Jurkat, Clone E6-1 (cell line): ENCODE data around the gene MIB2. TPM values are rescaled to one million over a fixed set of nuclear protein-coding genes. Genes with fewer than 3 reads are reported as not detected.
"Not testable (repeated sequence)": the region's sequence is repeated elsewhere in the genome, so short reads cannot be mapped to it uniquely, and the experiment has no call there.

Experiments used
- DNase-seq: peaks from one replicate; pipeline ENCODE4 v3.0.0-alpha.2; 2011; ENCODE audit warnings: low read depth, low spot score
- H3K4me3 ChIP-seq: 2 replicates; pipeline ENCODE4 v1.5.1; 2011; ENCODE audit warnings: mild to moderate bottlenecking, low read length, control low read depth, moderate library complexity
- polyA plus RNA-seq: library from polyadenylated mRNA; unstranded; fragments of >200 nt; gene quantifications from one replicate; pipeline ENCODE4 v1.2.1, GENCODE V29; 2012; ENCODE audit warnings: missing spikeins; ENCODE audit not compliant: insufficient read length, insufficient read depth

The MIB2 gene
- polyA plus RNA-seq, result 39.1 TPM

GRCh38 chr1:1615256-1616044 lies at the start of gene MIB2:
TSS of gene MIB2 (plus strand) at chr1:1615500. CDS start at chr1:1623453, 7,953 bp downstream.
- H3K4me3 ChIP-seq, result peak within 1 kb of the TSS; percentile 85
- peak; percentile 96 for DNase-seq

DNA sequence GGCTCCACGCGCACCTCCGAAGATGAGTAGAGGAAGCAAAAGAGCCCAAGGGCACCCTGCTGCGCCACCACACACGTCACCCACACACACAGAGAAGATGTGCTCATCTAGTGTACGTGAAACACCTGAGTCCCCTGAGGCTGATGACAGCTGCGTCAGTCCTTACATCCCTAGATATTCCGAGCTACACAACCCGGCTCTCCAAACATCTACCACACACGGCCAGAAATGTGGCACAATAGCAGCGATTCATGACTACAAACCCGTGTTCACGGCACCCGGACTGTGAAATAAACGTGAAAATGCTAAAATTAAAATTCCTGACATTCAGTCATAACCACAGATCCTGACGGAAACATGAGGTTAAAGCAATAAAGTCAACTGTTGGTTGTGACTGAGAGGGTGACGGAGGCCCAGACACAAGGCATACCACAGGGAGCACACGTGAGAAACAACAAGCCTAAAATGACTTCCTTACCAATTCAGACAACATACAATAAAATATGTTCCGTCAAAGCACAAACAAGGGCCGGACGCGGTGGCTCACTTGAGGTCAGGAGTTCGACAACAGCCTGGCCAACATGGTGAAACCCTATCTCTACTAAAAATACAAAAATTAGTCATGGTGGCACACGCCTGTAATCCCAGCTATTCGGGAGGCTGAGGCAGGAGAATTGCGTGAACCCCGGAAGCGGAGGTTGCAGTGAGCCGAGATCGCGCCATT lies 48.0 kb upstream of the MIB2 start:
- no peak for DNase-seq
- no peak overlapping the region for H3K4me3 ChIP-seq

DNA sequence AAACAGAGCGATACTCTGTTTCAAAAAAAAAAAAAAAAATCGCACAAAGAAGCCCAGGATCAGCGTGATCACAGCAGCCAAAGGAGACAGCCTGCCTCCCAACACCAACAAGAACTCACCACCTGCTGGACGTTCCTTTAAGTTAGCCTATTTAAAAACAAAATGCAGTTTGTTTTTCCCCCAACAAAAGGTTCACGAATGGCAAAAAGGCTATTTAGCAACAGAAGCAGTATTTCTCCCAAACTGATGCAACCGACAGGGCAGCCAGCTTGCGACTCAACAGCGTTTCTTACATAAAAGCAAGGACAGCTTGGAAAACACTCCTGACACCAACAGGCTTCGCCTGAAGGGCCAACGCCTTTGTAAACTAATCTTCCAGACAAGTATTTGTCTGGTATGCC lies 47.4 kb upstream of the MIB2 start:
- no peak overlapping the region for H3K4me3 ChIP-seq
- no peak for DNase-seq

GRCh38 chr1:1569341-1569740 lies 46.0 kb upstream of the MIB2 start:
- no peak overlapping the region for H3K4me3 ChIP-seq

GRCh38 chr1:1573843-1574720 lies 41.2 kb upstream of the MIB2 start:
- peak overlapping the region; percentile 97 for H3K4me3 ChIP-seq
- DNase-seq, result peak; percentile 62

More at GRCh38 chr1:1569341-1569740, 46.0 kb upstream of the MIB2 start:
- no peak for DNase-seq

DNA sequence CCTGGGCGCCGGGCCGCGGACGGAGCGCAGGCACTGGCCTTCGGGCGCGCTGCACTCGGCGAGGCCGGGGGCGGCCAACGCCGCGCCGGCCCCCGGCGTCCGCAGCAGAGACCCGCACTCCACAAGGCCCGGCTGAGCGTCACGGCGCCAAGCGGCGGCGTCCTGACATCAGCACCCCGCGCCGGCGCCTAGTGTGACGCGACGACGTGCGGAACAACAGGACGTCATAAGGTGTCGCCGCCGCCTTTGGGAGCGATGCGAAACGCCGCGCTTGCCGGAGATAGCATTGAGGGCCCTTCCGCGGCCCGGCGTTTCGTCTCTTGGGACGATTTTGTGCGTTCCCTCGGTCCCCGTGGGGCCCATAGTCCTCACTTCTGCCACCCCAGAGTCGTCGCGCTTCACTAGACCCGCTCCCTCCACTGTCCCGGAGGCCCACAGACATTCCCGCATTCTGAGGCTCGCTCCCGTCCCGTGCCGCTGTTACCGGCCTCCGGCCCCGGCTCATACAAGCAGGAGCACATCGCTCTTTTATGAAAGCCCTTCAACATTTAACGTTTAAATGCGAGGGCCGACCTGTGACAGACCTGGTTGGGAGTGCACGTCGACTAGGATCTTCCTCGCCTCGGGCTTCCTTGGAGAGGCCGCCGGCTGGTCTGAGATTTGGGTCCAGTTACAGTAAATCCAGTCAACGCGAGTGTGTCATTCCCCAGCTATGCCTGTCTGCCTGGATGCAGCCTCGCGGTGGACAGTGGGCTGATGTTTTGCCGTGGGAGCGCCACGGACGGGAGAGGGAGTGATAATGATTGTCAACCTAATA lies 40.4 kb upstream of the MIB2 start, which contains the start of gene SSU72:
SSU72 (minus strand) TSS at position 143 of the 817 bp plus-strand sequence. CDS start 306 bp downstream, outside the sequence.
- H3K4me3 ChIP-seq, result peak within 1 kb of the TSS; percentile 97

DNA sequence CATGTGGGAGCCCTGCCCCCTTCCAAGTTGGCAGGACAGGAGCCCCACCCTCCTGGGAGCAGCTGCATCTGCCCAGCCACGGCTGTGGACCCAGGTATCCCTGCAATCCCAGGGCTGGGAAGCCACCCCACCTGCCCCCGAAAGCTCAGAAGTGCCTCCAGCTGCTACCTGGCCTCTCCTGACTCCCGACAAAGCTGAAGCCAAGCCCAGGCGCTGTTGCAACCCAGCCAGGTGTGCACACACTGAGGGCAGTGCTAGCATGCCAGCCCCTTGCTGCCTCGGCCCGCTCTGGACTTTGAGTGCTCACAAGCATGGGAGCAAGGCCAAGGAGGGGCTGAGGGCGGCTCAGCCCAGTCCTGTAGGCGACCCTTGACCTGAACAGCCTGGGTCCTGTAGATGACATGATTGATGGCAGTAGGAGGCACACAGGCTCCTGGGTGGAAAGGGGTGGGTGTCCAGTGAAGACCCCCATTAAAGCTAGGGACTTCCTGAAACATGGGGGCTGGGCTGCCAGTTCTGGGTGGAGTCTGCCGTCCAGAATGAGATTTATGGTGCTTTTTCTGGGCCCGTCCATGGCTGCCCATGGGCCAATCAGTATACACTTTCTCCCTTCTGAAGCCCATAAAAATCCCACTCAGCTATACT lies 37.8 kb upstream of the MIB2 start:
- no peak overlapping the region for H3K4me3 ChIP-seq
- no peak for DNase-seq

More for the DNA sequence above, 40.4 kb upstream of the MIB2 start, which contains the start of gene SSU72:
- peak; percentile 89 for DNase-seq

GRCh38 chr1:1578371-1578940 lies 36.8 kb upstream of the MIB2 start:
- DNase-seq, result no peak
- H3K4me3 ChIP-seq, result no peak overlapping the region

DNA sequence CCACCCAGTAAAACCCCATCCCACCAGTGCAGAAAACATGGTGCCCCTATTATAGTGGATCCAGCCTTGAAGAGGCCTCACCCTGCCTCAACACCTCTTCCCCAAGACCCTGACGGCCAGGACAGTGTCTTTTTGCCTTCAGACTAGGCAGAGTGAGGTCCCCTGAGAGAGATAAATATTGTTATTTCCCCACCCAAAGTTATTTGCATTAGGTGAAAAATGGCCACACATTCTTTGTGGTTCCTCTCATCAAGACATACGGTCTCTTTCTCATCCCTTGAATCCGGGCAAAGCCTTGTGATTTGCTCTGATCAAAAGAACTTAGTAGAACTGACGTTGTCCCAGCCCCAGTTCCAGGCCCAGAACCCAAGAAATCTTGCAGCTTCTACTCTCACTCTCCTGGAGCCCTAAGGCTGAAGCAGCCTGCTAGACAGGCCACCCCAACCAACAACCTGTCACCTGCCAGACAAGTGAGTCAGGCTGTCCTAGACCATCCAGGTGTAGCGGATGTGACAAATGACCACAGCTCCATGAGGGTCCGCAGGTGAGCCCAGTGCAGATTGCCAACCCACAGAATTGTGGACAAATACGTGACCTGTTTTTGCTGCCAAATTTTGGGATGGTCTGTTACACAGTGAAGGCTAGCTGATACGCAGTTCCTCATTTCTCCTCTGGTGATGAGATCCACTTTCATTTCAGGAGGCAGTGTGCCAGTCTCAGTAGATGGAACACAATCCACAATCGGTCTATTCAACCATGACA lies 32.5 kb upstream of the MIB2 start:
- no peak for DNase-seq
- no peak overlapping the region for H3K4me3 ChIP-seq

- DNase-seq, result no peak
- H3K4me3 ChIP-seq, result no peak overlapping the region
Observed at GRCh38 chr1:1583347-1584010, 31.8 kb upstream of the MIB2 start.

- no peak for DNase-seq
- no peak overlapping the region for H3K4me3 ChIP-seq
Observed at GRCh38 chr1:1591452-1591851, 23.8 kb upstream of the MIB2 start.

DNA sequence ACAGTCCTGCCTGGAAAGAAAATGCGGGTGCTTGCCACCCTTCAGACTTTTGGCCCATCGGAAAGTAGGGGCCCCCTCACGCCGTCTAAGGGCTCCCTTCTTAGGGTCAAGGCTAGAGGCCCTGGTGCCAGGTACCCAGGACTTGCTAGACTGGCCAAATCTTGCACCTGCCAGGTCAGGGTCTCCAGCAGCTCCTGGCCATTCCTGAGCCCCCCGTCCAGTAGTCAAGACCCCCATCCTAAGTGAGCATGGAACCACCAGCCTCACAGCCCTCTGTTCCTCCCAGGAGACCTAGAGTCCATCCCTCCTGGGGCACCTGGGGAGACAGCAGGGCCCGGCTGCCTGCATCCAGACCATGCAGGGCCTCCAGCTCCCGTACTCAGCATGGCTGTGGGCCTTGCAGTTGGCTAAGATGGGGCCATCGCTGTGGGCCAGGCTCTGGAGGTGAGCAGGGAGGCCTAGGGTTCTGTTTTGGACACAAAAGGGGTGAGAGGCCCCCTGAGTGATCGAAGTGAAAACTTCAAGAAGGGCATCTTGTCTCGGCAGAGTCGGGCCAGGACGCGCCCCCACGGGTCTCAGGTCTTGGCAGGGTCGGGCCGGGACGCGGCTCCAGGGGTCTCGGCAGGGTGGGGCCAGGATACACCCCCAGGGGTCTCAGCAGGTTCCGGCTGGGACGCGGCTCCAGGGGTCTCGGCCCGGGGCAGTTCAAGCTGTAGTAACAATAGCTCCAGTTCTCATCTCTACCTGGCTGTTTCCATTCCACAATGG lies 21.3 kb upstream of the MIB2 start:
- no peak for DNase-seq
- no peak overlapping the region for H3K4me3 ChIP-seq

DNA sequence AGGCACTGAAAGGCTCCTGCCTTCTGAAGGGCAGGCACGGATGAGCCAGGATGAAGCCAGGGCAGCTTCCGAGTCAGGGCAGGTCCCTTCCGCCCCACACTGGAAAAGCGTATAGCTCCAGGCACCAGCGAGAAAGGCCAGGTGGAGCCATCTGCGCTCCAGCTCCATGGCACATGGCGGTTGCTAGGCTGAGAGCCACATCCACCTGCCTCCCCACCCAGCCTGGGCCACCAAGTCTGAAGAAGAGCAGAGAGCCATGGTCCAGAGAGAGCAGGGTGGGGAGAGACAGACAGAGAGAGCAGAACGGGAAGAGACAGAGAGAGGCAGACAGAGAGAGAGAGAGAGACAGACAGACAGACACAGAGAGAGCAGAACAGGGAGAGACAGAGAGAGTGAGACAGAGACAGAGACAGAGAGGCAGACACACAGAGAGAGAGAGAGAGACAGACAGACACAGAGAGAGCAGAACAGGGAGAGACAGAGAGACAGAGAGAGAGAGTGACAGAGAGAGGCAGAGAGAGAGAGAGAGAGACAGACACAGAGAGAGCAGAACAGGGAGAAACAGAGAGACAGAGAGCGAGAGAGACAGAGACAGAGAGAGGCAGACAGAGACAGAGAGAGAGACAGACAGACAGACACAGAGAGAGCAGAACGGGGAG lies 20.6 kb upstream of the MIB2 start:
- H3K4me3 ChIP-seq, result no peak overlapping the region
- DNase-seq, result no peak

DNA sequence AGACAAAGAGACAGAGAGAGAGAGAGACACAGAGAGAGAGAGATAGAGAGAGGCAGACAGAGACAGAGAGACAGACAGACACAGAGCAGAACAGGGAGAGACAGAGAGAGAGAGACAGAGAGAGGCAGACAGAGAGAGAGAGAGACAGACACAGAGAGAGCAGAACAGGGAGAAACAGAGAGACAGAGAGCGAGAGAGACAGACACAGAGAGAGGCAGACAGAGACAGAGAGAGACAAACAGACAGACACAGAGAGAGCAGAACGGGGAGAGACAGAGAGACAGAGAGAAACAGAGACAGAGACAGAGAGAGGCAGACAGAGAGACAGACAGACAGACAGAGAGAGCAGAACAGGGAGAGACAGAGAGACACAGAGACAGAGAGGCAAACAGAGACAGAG lies 20.0 kb upstream of the MIB2 start:
- not testable (repeated sequence) for H3K4me3 ChIP-seq, DNase-seq

- no peak for DNase-seq
- H3K4me3 ChIP-seq, result no peak overlapping the region
Observed at GRCh38 chr1:1596493-1597274, 18.6 kb upstream of the MIB2 start.
